Melanocyte of skin (primary cell): ENCODE results near the gene ABHD2. TPM values are rescaled to one million over a fixed set of nuclear protein-coding genes. Genes with fewer than 3 reads are reported as not detected.

ENCODE experiments used
- small RNA-seq, 2 donors: library from RNA; depleted of rRNA; stranded (forward); fragments of <200 nt; gene quantifications; one replicate each; pipeline ENCODE3, GENCODE V24; 2012
- total RNA-seq, 2 donors: library from RNA; depleted of rRNA; stranded (reverse); fragments of >200 nt; gene quantifications; 2 replicates each; pipeline ENCODE4 v1.2.3, GENCODE V29; 2012

The ABHD2 gene
- 10 to 100 TPM; 47.1 to 79.9 TPM for total RNA-seq

DNA sequence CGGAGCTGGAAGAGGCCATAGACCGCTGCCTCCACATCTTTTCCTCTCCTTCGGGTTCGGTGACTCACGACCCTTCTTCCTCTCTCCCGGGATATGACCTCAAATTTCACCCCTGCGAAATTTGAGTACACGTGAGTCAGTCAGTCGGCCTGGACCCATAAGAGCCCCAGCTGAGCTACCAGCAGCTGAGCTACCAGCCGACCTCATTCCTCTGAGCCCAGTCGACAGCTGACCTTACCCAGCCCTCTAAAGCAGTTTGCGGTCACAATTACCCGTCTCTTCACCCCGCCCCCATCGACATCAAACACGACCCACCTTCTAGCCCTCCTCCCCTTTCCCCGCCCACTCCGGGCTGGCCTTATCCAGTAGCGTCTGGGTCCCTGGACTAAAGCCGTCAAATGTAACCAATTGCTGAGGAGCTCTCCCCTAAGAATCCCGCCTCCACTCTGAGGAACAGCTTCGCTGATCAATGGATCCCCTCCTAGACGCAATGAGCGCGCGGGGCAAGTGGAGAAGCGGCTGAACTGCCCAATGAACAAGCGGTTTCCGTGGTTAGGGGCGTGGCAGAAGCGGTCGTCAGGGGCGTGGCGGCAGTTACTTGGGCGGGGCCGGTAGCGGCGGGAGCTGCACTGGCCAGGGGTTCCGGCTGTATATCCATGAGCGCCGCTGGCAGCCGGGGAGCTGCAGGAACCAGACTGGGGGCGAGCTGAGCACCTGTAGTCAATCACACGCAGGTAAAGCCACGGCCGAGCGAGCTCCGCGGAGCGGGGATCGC lies at the start of gene ABHD2:
TSS of gene ABHD2 (plus strand) at position 627 of the 775 bp plus-strand sequence. CDS start 27,872 bp downstream, outside the sequence.

GRCh38 chr15:89221543-89221942 lies 133.3 kb downstream of the ABHD2 start, which contains the start of gene RLBP1:
Gene RLBP1 (minus strand): TSS chr15:89221579. CDS start chr15:89218975, 2,604 bp downstream.

GRCh38 chr15:89243691-89244573 lies 155.7 kb downstream of the ABHD2 start, which contains the start of gene FANCI:
Gene FANCI (plus strand): TSS chr15:89243979. CDS start chr15:89247648, 3,669 bp downstream.

Small RNAs within 50 kb of the gene (small RNA-seq; reads per million reads assigned to genes)
- 0 reads per million in 2 donors for gene RNU7-195P

Other genes with a start within 250 kb of the ABHD2 start
- gene HAPLN3, start 192.9 kb upstream of the ABHD2 start, total RNA-seq = 10 to 100 TPM in 1 of 2 donors, 1 to 10 TPM in 1; 8.6 to 11.3 TPM
- gene MFGE8, start 175.1 kb upstream of the ABHD2 start, total RNA-seq = 10 to 100 TPM; 73.9 to 78.5 TPM
- gene RLBP1, start 133.1 kb downstream of the ABHD2 start, total RNA-seq = under 1 TPM in 1 of 2 donors, not detected in 1; under 0.01 TPM
- 10 to 100 TPM; 37.5 to 73.9 TPM for gene FANCI, start 155.5 kb downstream of the ABHD2 start, total RNA-seq
- 10 to 100 TPM; 61.3 to 76.6 TPM for gene POLG, start 246.4 kb downstream of the ABHD2 start, total RNA-seq